Glutamatergic neuron (in vitro differentiated cells): ENCODE results near the gene TNFRSF13B. TPM values are rescaled to one million over a fixed set of nuclear protein-coding genes. Genes with fewer than 3 reads are reported as not detected.
A peak's percentile ranks its signal among the peaks of the same experiment; 100 is the strongest.
"Not testable (repeated sequence)": the region's sequence is repeated elsewhere in the genome, so short reads cannot be mapped to it uniquely, and the experiment has no call there.

Experiments
- DNase-seq: peaks from one replicate; pipeline ENCODE4 v3.0.0; 2022
- H3K27ac Mint-ChIP-seq: one replicate; pipeline ENCODE4 v1.8.0; 2020; ENCODE audit warnings: mild to moderate bottlenecking, mixed read lengths, inconsistent platforms; ENCODE audit not compliant: unreplicated experiment
- H3K27me3 Mint-ChIP-seq: one replicate; pipeline ENCODE4 v1.8.0; 2020; ENCODE audit warnings: mild to moderate bottlenecking, moderate library complexity, mixed read lengths, inconsistent platforms; ENCODE audit not compliant: unreplicated experiment
- H3K36me3 Mint-ChIP-seq: one replicate; pipeline ENCODE4 v1.8.0; 2020; ENCODE audit warnings: mild to moderate bottlenecking, mixed read lengths, inconsistent platforms; ENCODE audit not compliant: unreplicated experiment
- H3K4me1 Mint-ChIP-seq: one replicate; pipeline ENCODE4 v1.8.0; 2020; ENCODE audit warnings: mild to moderate bottlenecking, low read depth, mixed read lengths, inconsistent platforms; ENCODE audit not compliant: unreplicated experiment
- H3K4me3 Mint-ChIP-seq: one replicate; pipeline ENCODE4 v1.8.0; 2020; ENCODE audit warnings: mild to moderate bottlenecking, mixed read lengths, inconsistent platforms; ENCODE audit not compliant: unreplicated experiment
- H3K9me3 Mint-ChIP-seq: one replicate; pipeline ENCODE4 v1.8.0; 2020; ENCODE audit warnings: mild to moderate bottlenecking, moderate library complexity, mixed read lengths, inconsistent platforms; ENCODE audit not compliant: unreplicated experiment
- total RNA-seq: library from RNA; stranded (reverse); fragmentation: NEBNext Ultra II Directional; extraction: Animal tissue kit (Norgen Biotek cat#: 25700); gene quantifications from one replicate; pipeline ENCODE4 v1.2.1, GENCODE V29; 2021; ENCODE audit not compliant: unreplicated experiment
- TF ChIP-seq, protein P1 (sequence below): fragments of 200-600 bp; sonication (generic); IDR thresholded peaks from one replicate; pipeline ENCODE4 v1.5.0; 2021; ENCODE audit not compliant: partially characterized antibody, unreplicated experiment

The TNFRSF13B gene
- total RNA-seq, 1 donor from 2014 or later = not detected

DNA sequence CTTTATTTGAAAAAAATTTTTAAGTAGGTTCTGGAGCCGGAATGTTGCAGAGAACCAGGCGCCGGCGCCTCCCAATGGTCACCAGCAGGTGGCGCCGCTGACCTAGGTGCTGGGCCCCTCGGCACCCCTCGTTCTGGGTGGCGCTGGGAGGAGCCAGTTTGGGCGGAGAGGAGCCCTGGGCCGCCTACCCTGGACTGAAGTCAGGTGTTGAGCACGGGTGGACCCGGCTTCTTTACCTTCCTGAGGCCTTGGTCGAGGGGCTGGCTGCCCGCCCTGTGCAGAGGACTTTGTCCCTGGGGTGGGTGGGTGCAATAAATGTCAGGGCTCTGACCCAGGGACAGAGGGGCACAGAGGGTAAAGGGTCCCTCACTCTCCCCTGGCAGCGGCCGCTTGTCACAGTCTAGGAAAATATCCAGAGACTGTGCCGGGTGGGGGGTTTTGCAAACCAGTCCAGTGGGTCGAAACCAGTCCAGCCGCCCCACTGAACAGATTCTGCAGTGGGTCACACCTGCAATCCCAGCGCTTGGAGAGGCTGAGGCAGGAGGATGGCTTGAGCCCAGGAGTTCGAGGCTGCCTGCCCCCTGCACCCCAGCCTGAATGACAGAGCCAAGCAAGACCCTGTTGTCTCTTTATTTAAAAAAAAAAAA lies 30.1 kb upstream of the TNFRSF13B start:
- Mint-ChIP-seq H3K27me3 (peaks cover 19% of the 10 kb centered on the region), H3K9me3 (peaks cover 14% of the 10 kb centered on the region), H3K36me3 (peaks cover 5% of the 10 kb centered on the region), H3K4me3 (no peak overlapping the region), H3K27ac (no peak overlapping the region), H3K4me1 (peaks cover 6% of the 10 kb centered on the region)
- DNase-seq = peak; percentile 89
- TF ChIP-seq, protein P1, sequence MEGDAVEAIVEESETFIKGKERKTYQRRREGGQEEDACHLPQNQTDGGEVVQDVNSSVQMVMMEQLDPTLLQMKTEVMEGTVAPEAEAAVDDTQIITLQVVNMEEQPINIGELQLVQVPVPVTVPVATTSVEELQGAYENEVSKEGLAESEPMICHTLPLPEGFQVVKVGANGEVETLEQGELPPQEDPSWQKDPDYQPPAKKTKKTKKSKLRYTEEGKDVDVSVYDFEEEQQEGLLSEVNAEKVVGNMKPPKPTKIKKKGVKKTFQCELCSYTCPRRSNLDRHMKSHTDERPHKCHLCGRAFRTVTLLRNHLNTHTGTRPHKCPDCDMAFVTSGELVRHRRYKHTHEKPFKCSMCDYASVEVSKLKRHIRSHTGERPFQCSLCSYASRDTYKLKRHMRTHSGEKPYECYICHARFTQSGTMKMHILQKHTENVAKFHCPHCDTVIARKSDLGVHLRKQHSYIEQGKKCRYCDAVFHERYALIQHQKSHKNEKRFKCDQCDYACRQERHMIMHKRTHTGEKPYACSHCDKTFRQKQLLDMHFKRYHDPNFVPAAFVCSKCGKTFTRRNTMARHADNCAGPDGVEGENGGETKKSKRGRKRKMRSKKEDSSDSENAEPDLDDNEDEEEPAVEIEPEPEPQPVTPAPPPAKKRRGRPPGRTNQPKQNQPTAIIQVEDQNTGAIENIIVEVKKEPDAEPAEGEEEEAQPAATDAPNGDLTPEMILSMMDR = peak; percentile 98

DNA sequence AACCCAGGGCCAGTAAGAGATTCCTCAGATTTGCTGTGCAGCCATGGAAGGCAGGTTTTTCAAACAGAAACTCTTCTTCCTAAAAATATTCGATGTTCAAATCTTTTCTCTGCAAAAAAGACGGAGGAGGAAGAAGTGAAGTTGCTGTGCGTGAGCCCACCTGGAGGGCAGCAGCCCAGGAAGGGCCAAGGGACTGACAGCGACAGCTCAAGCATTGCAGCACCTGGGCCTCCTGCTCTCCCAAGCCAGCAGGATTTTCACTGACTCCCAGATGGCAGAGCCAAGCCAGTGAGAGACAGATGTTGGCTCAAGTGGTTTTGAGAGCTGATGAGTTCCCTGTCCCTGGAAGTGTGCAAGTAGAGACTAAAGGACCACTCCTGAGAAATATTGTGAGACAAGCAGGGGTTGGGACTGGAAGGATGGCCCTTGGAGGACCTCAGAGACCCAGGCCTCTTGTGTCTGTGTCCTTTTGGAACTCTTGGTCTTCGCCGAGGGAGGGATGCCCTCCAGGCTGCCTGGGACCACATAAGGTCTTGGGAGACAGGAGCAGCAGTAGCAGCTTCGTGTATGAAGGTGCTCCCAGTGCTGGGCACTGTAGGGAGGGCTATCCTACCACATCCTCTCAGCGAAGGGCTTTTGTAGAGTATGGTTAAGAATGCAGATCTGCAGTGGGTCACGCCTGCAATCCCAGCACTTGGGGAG lies 29.3 kb upstream of the TNFRSF13B start:
- peak overlapping the region; percentile 29 for H3K27ac Mint-ChIP-seq
- peaks cover 20% of the 10 kb centered on the region for H3K27me3 Mint-ChIP-seq
- H3K9me3 Mint-ChIP-seq = peaks cover 15% of the 10 kb centered on the region
- H3K4me3 Mint-ChIP-seq = no peak overlapping the region
- TF ChIP-seq, protein P1 = no peak
- peaks cover 5% of the 10 kb centered on the region for H3K36me3 Mint-ChIP-seq
- H3K4me1 Mint-ChIP-seq = peaks cover 6% of the 10 kb centered on the region
- DNase-seq = no peak

DNA sequence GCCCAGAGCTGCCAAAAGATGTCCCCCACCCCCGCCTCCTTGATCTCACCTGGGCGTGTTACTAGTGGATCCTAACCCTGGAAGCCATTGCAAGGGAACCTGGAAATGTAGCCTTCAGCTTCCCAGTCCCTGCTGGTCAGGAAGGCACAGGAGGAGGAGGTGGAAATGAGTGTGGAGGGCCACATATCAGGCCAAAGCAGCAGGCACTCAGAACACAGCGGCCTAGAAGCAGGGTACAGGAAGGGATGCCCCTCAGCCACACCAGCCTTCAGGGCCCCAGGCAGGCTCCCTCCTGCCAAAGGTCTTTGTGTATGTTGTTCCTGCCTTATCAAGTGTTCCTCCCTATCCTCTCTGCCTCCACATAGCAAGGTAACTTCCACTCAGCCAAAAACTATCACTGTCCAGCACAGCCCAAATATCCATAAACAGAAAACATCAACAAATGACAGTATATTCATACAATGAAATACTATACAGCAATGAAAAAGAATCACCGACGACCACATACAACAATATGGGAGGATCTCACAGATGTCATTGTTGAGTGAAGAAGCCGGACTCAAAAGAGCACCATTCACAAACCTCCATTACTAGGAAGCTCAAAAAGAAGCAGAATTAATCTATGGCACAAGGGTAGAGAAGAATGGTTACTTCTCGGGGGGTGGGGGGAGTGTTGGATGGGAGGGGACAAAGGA lies 28.2 kb upstream of the TNFRSF13B start:
- Mint-ChIP-seq H3K36me3 (peaks cover 5% of the 10 kb centered on the region), H3K4me3 (no peak overlapping the region), H3K4me1 (peaks cover 4% of the 10 kb centered on the region), H3K27ac (no peak overlapping the region), H3K9me3 (peaks cover 10% of the 10 kb centered on the region), H3K27me3 (peaks cover 20% of the 10 kb centered on the region)
- DNase-seq = no peak
- TF ChIP-seq, protein P1 = no peak

DNA sequence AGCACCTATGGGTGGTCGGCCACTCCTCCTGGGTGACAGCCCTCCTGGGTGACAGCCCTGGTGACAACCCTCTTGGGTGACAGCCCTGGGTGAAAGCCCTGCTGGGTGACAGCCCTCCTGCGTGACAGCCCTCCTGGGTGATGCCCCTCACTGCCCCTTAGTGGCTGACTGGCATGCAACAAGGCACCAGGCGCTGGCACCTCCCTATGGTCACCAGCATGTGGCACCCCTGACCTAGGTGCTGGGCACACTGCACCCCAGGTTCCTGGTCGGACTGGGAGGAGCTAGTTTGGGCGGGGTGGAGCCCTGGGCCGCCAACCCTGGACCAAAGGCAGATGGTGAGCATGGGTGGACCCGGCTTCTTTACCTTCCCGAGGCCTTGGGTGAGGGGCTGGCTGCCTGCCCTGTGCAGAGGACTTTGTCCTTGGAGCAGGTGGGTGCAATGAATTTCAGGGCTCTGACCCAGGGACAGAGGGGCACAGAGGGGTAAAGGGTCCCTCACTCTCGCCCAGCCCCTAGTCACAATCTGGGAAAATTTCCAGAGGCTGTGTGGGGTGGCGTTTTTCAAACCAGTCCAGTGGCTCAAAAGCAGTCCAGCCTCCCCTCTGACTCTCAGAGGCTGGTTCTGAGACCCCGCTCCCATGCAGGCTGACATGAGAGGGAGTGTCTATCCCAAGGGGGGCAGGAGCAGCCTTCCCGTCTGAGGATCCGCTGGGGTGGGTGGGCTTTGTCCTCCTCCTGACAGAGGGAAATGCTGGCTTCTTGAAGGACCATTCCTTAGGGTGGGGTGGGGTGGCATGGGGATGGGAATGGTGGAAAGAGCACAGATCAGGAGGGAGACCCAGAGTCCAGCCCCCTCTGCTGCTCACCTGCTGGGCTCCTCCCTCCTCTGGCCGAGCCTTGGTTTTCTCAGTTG lies 25.9 kb upstream of the TNFRSF13B start:
- no peak for DNase-seq
- Mint-ChIP-seq H3K4me1 (peaks cover 4% of the 10 kb centered on the region), H3K4me3 (no peak overlapping the region), H3K9me3 (peaks cover 9% of the 10 kb centered on the region), H3K27me3 (peaks cover 17% of the 10 kb centered on the region), H3K27ac (no peak overlapping the region), H3K36me3 (peaks cover 5% of the 10 kb centered on the region)
- TF ChIP-seq, protein P1 = no peak

DNA sequence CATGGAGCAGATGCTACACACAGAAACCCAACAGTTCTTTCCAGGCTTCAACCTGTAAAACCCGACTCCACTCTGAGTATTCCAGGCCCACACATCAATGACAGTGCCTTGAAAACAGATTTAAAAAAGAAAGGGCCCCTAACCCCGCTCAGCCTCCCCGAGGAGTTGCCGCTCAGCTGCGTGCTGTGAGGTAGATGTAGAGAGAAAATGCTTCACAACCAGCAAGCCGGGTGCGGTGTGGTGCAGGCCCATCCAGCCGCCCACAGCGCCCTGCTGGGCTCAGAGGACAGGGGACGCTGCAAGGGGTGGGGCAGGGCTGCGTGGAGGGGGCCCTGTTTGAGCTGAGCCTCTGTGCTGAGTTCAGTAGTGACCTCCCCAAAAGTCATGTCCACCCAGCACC lies 24.8 kb upstream of the TNFRSF13B start:
- H3K27me3 Mint-ChIP-seq = peaks cover 18% of the 10 kb centered on the region
- H3K4me3 Mint-ChIP-seq, H3K4me1 Mint-ChIP-seq, DNase-seq, H3K9me3 Mint-ChIP-seq, H3K27ac Mint-ChIP-seq, H3K36me3 Mint-ChIP-seq: not testable (repeated sequence)
